PC-9 (cell line): Measurements from ENCODE around the gene TRABD2B. TPM values are rescaled to one million over a fixed set of nuclear protein-coding genes. Genes with fewer than 3 reads are reported as not detected.

Experiments used
- BruUV-seq: library from RNA; stranded (reverse); fragments of 400-500 nt; replicated peaks from 2 replicates; lab custom pipeline; 2021; lab: Mats Ljungman, UMichigan
- CTCF ChIA-PET: fragments of 300-600 bp; sonication (Branson Sonifier 250); formaldehyde crosslinking; loops from one replicate; lab custom pipeline; 2022; ENCODE audit warnings: antibody characterized with exemption; lab: Charles Lee
- POLR2A ChIA-PET: fragments of 300-600 bp; sonication (Branson Sonifier 250); formaldehyde crosslinking; loops from one replicate; lab custom pipeline; 2022; ENCODE audit warnings: antibody characterized with exemption; ENCODE audit not compliant: unreplicated experiment; lab: Charles Lee
- DNase-seq, 2 experiments: peaks; one replicate each; pipeline versions ENCODE4 v3.0.0 to v3.0.0-alpha.2; 2015 to 2022; ENCODE audit warnings: mixed read lengths in 1 of 2
- H2AFZ ChIP-seq: fragments of 200-600 bp; sonication (generic); 2 replicates; pipeline ENCODE4 v1.8.1; 2017; ENCODE audit warnings: antibody characterized with exemption
- H3F3A ChIP-seq: fragments of 200-600 bp; sonication (generic); 2 replicates; pipeline ENCODE4 v1.8.1; 2017; ENCODE audit warnings: antibody characterized with exemption, mild to moderate bottlenecking, low read depth; ENCODE audit not compliant: insufficient read depth
- H3K27ac ChIP-seq: fragments of 200-600 bp; sonication (generic); 2 replicates; pipeline ENCODE4 v1.6.1; 2016; ENCODE audit warnings: mixed run types
- H3K27me3 ChIP-seq: fragments of 200-600 bp; sonication (generic); 2 replicates; pipeline ENCODE4 v1.6.1; 2016; ENCODE audit warnings: low read depth, mixed run types; ENCODE audit not compliant: insufficient read depth
- H3K36me3 ChIP-seq: fragments of 200-600 bp; sonication (generic); 2 replicates; pipeline ENCODE4 v1.6.1; 2016; ENCODE audit warnings: low read depth, mixed run types
- H3K4me1 ChIP-seq: fragments of 200-600 bp; sonication (generic); replicated peaks from 2 replicates; pipeline ENCODE4 v1.6.1; 2016; ENCODE audit warnings: mixed run types; ENCODE audit not compliant: insufficient read depth
- H3K4me2 ChIP-seq: fragments of 200-600 bp; sonication (generic); 2 replicates; pipeline ENCODE4 v1.6.1; 2017; ENCODE audit warnings: mixed run types
- H3K4me3 ChIP-seq: fragments of 200-600 bp; sonication (generic); 2 replicates; pipeline ENCODE4 v1.6.1; 2016; ENCODE audit warnings: mixed run types
- H3K79me2 ChIP-seq: fragments of 200-600 bp; sonication (generic); 2 replicates; pipeline ENCODE4 v1.6.1; 2017; ENCODE audit warnings: low read depth, mixed run types
- H3K9me2 ChIP-seq: fragments of 200-600 bp; sonication (generic); 2 replicates; pipeline ENCODE4 v1.8.1; 2017; ENCODE audit warnings: mild to moderate bottlenecking; ENCODE audit not compliant: insufficient read depth
- H3K9me3 ChIP-seq: fragments of 200-600 bp; sonication (generic); 2 replicates; pipeline ENCODE4 v1.8.1; 2016; ENCODE audit warnings: low read depth; ENCODE audit not compliant: insufficient read depth
- H4K20me1 ChIP-seq: fragments of 200-600 bp; sonication (generic); 2 replicates; pipeline ENCODE4 v1.8.1; 2017; ENCODE audit not compliant: insufficient read depth
- EZH2 ChIP-seq: fragments of 200-600 bp; sonication (generic); IDR thresholded peaks from 2 replicates; pipeline ENCODE4 v1.8.0; 2017; ENCODE audit warnings: antibody characterized with exemption, low read depth
- intact Hi-C: fragments of 100-400 bp; cut with micrococcal nuclease; formaldehyde crosslinking; loops from one replicate; pipeline ENCODE4 v1.10.0; 2022; ENCODE audit not compliant: unreplicated experiment
- total RNA-seq: library from RNA; stranded (reverse); gene quantifications from 2 replicates; pipeline ENCODE4 v1.2.3, GENCODE V29; 2021
- TF ChIP-seq, protein P1 (sequence below): fragments of 200-600 bp; sonication (generic); conservative IDR thresholded peaks from 2 replicates; pipeline ENCODE4 v1.6.1; 2017; ENCODE audit warnings: mixed run types, antibody characterized with exemption, mild to moderate bottlenecking, moderate library complexity

The TRABD2B gene
- total RNA-seq, 1 experiment from 2014 or later: not detected

- no peak for DNase-seq
- ChIA-PET POLR2A (no interaction called here), CTCF (no interaction called here)
- Histone ChIP-seq H3K79me2 (no peaks in the 10 kb centered on the region), H3K4me3 (no peak overlapping the region), H3K4me1 (no peaks in the 10 kb centered on the region), H3K27me3 (no peaks in the 10 kb centered on the region), H3K36me3 (no peaks in the 10 kb centered on the region), H3F3A (no peaks in the 10 kb centered on the region), H4K20me1 (no peaks in the 10 kb centered on the region), H3K9me3 (no peaks in the 10 kb centered on the region), H3K9me2 (0 out of 2 replicates have a peak, but pooled peaks cover 8% of the 10 kb centered on the region), H3K27ac (no peak overlapping the region), H2AFZ (no peak overlapping the region), H3K4me2 (no peak overlapping the region)
- TF ChIP-seq, protein P1, sequence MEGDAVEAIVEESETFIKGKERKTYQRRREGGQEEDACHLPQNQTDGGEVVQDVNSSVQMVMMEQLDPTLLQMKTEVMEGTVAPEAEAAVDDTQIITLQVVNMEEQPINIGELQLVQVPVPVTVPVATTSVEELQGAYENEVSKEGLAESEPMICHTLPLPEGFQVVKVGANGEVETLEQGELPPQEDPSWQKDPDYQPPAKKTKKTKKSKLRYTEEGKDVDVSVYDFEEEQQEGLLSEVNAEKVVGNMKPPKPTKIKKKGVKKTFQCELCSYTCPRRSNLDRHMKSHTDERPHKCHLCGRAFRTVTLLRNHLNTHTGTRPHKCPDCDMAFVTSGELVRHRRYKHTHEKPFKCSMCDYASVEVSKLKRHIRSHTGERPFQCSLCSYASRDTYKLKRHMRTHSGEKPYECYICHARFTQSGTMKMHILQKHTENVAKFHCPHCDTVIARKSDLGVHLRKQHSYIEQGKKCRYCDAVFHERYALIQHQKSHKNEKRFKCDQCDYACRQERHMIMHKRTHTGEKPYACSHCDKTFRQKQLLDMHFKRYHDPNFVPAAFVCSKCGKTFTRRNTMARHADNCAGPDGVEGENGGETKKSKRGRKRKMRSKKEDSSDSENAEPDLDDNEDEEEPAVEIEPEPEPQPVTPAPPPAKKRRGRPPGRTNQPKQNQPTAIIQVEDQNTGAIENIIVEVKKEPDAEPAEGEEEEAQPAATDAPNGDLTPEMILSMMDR: no peak
- TF ChIP-seq EZH2: no peak
- intact Hi-C loops: no loop called here
- no TSS peak for BruUV-seq
Observed at GRCh38 chr1:47868348-47868676, 128.9 kb downstream of the TRABD2B start.

GRCh38 chr1:47867438-47868347, 129.5 kb downstream of the TRABD2B start:
- no peak for TF ChIP-seq EZH2
- TF ChIP-seq, protein P1: no peak
- Histone ChIP-seq H3F3A (no peaks in the 10 kb centered on the region), H4K20me1 (no peaks in the 10 kb centered on the region), H3K27ac (no peak overlapping the region), H3K79me2 (no peaks in the 10 kb centered on the region), H2AFZ (no peak overlapping the region), H3K9me2 (0 out of 2 replicates have a peak, but pooled peaks cover 8% of the 10 kb centered on the region), H3K9me3 (no peaks in the 10 kb centered on the region; the same call in 1 of the 2 replicates), H3K4me3 (no peak overlapping the region), H3K4me2 (no peak overlapping the region), H3K36me3 (no peaks in the 10 kb centered on the region), H3K4me1 (no peaks in the 10 kb centered on the region), H3K27me3 (no peaks in the 10 kb centered on the region)
- intact Hi-C loops: no loop called here
- CTCF ChIA-PET: no interaction called here
- POLR2A ChIA-PET: no interaction called here
- DNase-seq: no peak
- no TSS peak for BruUV-seq

GRCh38 chr1:47866601-47867437, 130.4 kb downstream of the TRABD2B start:
- 0 out of 2 replicates have a peak, but pooled peaks cover 8% of the 10 kb centered on the region for H3K9me2 ChIP-seq
- no peaks in the 10 kb centered on the region for H3F3A ChIP-seq
- TF ChIP-seq EZH2: no peak
- no peak overlapping the region for H2AFZ ChIP-seq
- ChIA-PET CTCF (no interaction called here), POLR2A (no interaction called here)
- intact Hi-C loops: no loop called here
- no peak overlapping the region for H3K27ac ChIP-seq
- H3K9me3 ChIP-seq: no peaks in the 10 kb centered on the region; the same call in 1 of the 2 replicates
- no peaks in the 10 kb centered on the region for H3K36me3 ChIP-seq
- no peaks in the 10 kb centered on the region for H3K4me1 ChIP-seq
- BruUV-seq: no TSS peak
- H3K79me2 ChIP-seq: no peaks in the 10 kb centered on the region
- no peak overlapping the region for H3K4me2 ChIP-seq
- H3K4me3 ChIP-seq: no peak overlapping the region
- DNase-seq: no peak
- H4K20me1 ChIP-seq: no peaks in the 10 kb centered on the region
- H3K27me3 ChIP-seq: no peaks in the 10 kb centered on the region
